ENCODE results near the gene MBNL1.

DNA sequence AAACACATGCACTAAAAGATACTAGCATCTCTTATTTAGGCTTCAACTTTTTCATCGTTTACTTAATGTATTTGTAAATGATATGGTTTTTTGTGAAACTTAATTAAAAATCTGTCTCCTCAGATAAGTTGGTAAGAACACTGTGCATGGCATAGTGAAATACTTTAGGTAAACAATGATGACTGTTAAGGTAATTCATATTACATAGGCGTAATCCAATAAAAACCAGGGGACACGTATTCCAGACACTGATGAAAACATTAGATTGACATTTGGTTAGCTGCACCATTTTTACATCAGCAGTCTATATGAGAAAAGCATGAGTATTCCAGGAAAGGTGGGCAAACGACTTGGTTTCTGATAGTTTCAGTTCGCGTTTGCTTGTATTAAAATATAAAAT is 170.0 kb downstream of the MBNL1 start:
- TF ChIP-seq TARDBP (IDR thresholded peaks at IDR 0.05) (no peak), FOXK2 (IDR thresholded peaks at IDR 0.05) (no peak), ARNT (IDR thresholded peaks at IDR 0.05) (no peak), SP1 (IDR thresholded peaks at IDR 0.05) (no peak), FOXM1 (IDR thresholded peaks at IDR 0.05; ENCODE audit: borderline replicate concordance) (no peak), FOXA1 (IDR thresholded peaks at IDR 0.05) (no peak), SUZ12 (IDR thresholded peaks at IDR 0.05) (no peak), CTBP1 (IDR thresholded peaks at IDR 0.05; ENCODE audit: borderline replicate concordance) (no peak), LEF1 (IDR thresholded peaks at IDR 0.05; ENCODE audit: borderline replicate concordance) (no peak)

Data from HEK293T (cell line).